Measurements from ENCODE around the gene ARRB1.

ARRB1 gene

GRCh38 chr11:75289511-75289760 is 62.0 kb downstream of the ARRB1 start:
- H3K4me3 ChIP-seq (ENCODE audit: control insufficient read depth, low read depth, low read length), result no peak overlapping the region
- TF ChIP-seq CTCF (conservative IDR thresholded peaks at IDR 0.05; ENCODE audit: control insufficient read depth, insufficient read depth, low read depth, low read length), result no peak
- DNase-seq (ENCODE audit: low read depth), result no peak

GRCh38 chr11:75287579-75287978 is 63.9 kb downstream of the ARRB1 start:
- H3K4me3 ChIP-seq (ENCODE audit: control insufficient read depth, low read depth, low read length), result no peak overlapping the region
- no peak for TF ChIP-seq CTCF (conservative IDR thresholded peaks at IDR 0.05; ENCODE audit: control insufficient read depth, insufficient read depth, low read depth, low read length)
- DNase-seq (ENCODE audit: low read depth), result no peak

- DNase-seq (ENCODE audit: low read depth), result peak; percentile 51
- no peak overlapping the region for H3K4me3 ChIP-seq (ENCODE audit: control insufficient read depth, low read depth, low read length)
- no peak for TF ChIP-seq CTCF (conservative IDR thresholded peaks at IDR 0.05; ENCODE audit: control insufficient read depth, insufficient read depth, low read depth, low read length)
Measured at GRCh38 chr11:75286826-75287465, 64.5 kb downstream of the ARRB1 start.

- H3K4me3 ChIP-seq (ENCODE audit: control insufficient read depth, low read depth, low read length), result no peak overlapping the region
- no peak for TF ChIP-seq CTCF (conservative IDR thresholded peaks at IDR 0.05; ENCODE audit: control insufficient read depth, insufficient read depth, low read depth, low read length)
- DNase-seq (ENCODE audit: low read depth), result no peak
Measured at GRCh38 chr11:75285776-75286360, 65.6 kb downstream of the ARRB1 start.

GRCh38 chr11:75283391-75283931 is 68.0 kb downstream of the ARRB1 start:
- no peak for DNase-seq (ENCODE audit: low read depth)
- TF ChIP-seq CTCF (conservative IDR thresholded peaks at IDR 0.05; ENCODE audit: control insufficient read depth, insufficient read depth, low read depth, low read length), result no peak
- H3K4me3 ChIP-seq (ENCODE audit: control insufficient read depth, low read depth, low read length), result no peak overlapping the region

- no peak for DNase-seq (ENCODE audit: low read depth)
- no peak for TF ChIP-seq CTCF (conservative IDR thresholded peaks at IDR 0.05; ENCODE audit: control insufficient read depth, insufficient read depth, low read depth, low read length)
- no peak overlapping the region for H3K4me3 ChIP-seq (ENCODE audit: control insufficient read depth, low read depth, low read length)
Measured at GRCh38 chr11:75281469-75282095, 69.9 kb downstream of the ARRB1 start.

Measured in fibroblast of mammary gland (primary cell).